Vagina (tissue), 2 donors: Measurements from ENCODE around the gene FBLN7. TPM values are rescaled to one million over a fixed set of nuclear protein-coding genes. Genes with fewer than 3 reads are reported as not detected.
"Not testable (repeated sequence)": the region's sequence is repeated elsewhere in the genome, so short reads cannot be mapped to it uniquely, and the experiment has no call there.

Source experiments
- DNase-seq, 2 donors: peaks; one replicate each; pipeline ENCODE4 v3.0.0-alpha.2; 2017; ENCODE audit errors: extremely low spot score in 2 of 2
- H3K27ac ChIP-seq: fragments of 200-600 bp; sonication (generic); one replicate; pipeline ENCODE4 v1.5.1; 2019
- H3K27me3 ChIP-seq: fragments of 200-600 bp; sonication (generic); one replicate; pipeline ENCODE4 v1.5.1; 2019
- H3K36me3 ChIP-seq, 2 donors: fragments of 200-600 bp; sonication (generic); one replicate each; pipeline ENCODE4 v1.5.1; 2017 to 2019
- H3K4me1 ChIP-seq: fragments of 200-600 bp; sonication (generic); one replicate; pipeline ENCODE4 v1.5.1; 2019
- H3K4me3 ChIP-seq, 2 donors: fragments of 200-600 bp; sonication (generic); 1 replicate in 1 of 2; 2 replicates in 1 of 2; pipeline ENCODE4 v1.5.1; 2016 to 2019
- H3K9me3 ChIP-seq: fragments of 200-600 bp; sonication (generic); one replicate; pipeline ENCODE4 v1.5.1; 2019
- POLR2A ChIP-seq, 2 donors: fragments of 450-650 bp; IDR thresholded peaks; one replicate each; pipeline ENCODE4 v1.6.1; 2017; ENCODE audit warnings: antibody characterized with exemption in 2 of 2, mild to moderate bottlenecking in 2 of 2, moderate library complexity in 2 of 2
- POLR2AphosphoS5 ChIP-seq, 2 donors: sonication (generic); formaldehyde crosslinking; IDR thresholded peaks; one replicate each; pipeline ENCODE4 v1.9.0; 2017; ENCODE audit warnings: antibody characterized with exemption in 2 of 2, mild to moderate bottlenecking in 2 of 2, low read depth in 1 of 2; ENCODE audit not compliant: insufficient read depth in 1 of 2
- intact Hi-C: fragments of 100-400 bp; cut with DNase I; formaldehyde crosslinking; loops from one replicate; pipeline ENCODE4 v1.15.1; 2023
- total RNA-seq: library from RNA; depleted of rRNA; stranded (reverse); fragments of >200 nt; gene quantifications from one replicate; pipeline ENCODE4 v1.2.3, GENCODE V29; 2016
- TF ChIP-seq, protein P1 (sequence below), 3 experiments: fragments of 450-650 bp in 2 of 3; fragments of 200-600 bp in 1 of 3; sonication (generic) in 1 of 3; IDR thresholded peaks; one replicate each; pipeline ENCODE4 v1.5.1; 2017 to 2019; ENCODE audit warnings: antibody characterized with exemption in 3 of 3, mild to moderate bottlenecking in 2 of 3, moderate library complexity in 2 of 3

Gene FBLN7
- total RNA-seq, 1 donor from 2014 or later, result 11.5 TPM

DNA sequence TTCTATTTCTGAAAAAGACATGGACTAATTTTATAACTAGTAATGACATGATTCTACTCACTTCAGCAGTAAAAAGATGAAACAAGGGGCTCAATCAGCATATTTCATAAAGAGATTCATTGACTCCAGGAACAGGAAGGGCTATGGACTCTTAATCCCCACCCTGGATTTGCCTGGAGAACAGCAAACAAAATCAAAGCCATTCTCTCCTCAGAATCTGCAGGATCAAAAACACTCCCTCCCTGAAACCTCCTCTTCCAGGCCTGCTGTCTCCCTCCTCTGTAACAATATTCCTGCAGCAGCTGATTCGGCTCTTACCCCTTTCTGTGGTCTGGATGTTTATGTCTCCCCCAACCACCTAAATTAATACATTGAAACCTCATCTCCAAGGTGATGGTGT, 59.7 kb downstream of the FBLN7 start:
- TF ChIP-seq POLR2AphosphoS5 (IDR thresholded peaks at IDR 0.05; ENCODE audit: insufficient read depth in 1 of 2, low read depth in 1 of 2), result no peak
- no peak for TF ChIP-seq POLR2A (IDR thresholded peaks at IDR 0.05)
- TF ChIP-seq, protein P1, sequence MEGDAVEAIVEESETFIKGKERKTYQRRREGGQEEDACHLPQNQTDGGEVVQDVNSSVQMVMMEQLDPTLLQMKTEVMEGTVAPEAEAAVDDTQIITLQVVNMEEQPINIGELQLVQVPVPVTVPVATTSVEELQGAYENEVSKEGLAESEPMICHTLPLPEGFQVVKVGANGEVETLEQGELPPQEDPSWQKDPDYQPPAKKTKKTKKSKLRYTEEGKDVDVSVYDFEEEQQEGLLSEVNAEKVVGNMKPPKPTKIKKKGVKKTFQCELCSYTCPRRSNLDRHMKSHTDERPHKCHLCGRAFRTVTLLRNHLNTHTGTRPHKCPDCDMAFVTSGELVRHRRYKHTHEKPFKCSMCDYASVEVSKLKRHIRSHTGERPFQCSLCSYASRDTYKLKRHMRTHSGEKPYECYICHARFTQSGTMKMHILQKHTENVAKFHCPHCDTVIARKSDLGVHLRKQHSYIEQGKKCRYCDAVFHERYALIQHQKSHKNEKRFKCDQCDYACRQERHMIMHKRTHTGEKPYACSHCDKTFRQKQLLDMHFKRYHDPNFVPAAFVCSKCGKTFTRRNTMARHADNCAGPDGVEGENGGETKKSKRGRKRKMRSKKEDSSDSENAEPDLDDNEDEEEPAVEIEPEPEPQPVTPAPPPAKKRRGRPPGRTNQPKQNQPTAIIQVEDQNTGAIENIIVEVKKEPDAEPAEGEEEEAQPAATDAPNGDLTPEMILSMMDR (IDR thresholded peaks at IDR 0.05), result no peak
- H3K36me3 ChIP-seq, result no peaks in the 10 kb centered on the region
- no peak for DNase-seq
- no peaks in the 10 kb centered on the region for H3K9me3 ChIP-seq
- H3K4me3 ChIP-seq, result no peak overlapping the region
- no peak overlapping the region for H3K27ac ChIP-seq
- H3K4me1 ChIP-seq, result no peaks in the 10 kb centered on the region
- intact Hi-C loops, result no loop called here
- H3K27me3 ChIP-seq, result no peaks in the 10 kb centered on the region

DNA sequence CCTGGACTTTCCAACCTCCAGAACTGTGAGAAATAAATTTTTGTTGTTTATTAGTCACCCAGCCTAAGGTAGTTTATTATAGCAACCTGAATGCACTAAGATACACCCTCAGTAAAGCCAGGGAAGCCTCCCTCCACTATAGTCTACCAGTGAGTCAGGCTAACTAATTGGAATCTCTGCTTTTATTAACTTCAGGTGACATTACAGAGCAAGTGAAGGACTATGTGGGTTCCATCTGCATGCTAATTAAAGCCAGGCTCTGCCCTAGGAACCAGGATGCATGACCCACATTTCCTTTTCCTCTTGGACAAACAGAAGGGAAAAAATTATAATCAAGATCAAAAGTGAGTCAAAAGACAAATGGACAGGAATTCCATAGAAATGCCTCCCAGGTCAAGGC, 60.6 kb downstream of the FBLN7 start:
- DNase-seq, result no peak
- TF ChIP-seq, protein P1 (IDR thresholded peaks at IDR 0.05), result no peak
- TF ChIP-seq POLR2AphosphoS5 (IDR thresholded peaks at IDR 0.05; ENCODE audit: insufficient read depth in 1 of 2, low read depth in 1 of 2) (no peak), POLR2A (IDR thresholded peaks at IDR 0.05) (no peak)
- intact Hi-C loops, result no loop called here
- Histone ChIP-seq H3K4me1 (no peaks in the 10 kb centered on the region), H3K36me3 (no peaks in the 10 kb centered on the region), H3K4me3 (no peak overlapping the region), H3K27me3 (no peaks in the 10 kb centered on the region), H3K27ac (no peak overlapping the region), H3K9me3 (no peaks in the 10 kb centered on the region)

DNA sequence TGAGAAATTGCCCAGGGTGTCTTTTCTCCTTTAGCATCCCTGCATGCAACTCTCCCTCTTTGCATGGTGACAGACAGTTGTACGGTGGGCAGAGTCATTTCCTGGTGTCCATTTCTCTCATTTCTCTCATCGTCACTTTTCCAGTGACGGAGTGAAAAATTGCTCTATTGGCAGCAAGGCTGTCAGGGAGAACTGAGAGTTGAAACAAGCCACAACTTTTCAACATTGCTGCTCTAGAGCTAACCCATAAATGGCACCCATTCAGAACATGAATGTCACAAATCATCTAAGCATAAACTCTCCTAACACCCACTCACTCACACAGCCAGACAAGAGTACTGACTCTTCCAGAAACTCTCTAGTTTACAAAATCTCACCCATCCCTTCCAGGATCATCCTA, 61.0 kb downstream of the FBLN7 start:
- TF ChIP-seq POLR2A (IDR thresholded peaks at IDR 0.05) (no peak), POLR2AphosphoS5 (IDR thresholded peaks at IDR 0.05; ENCODE audit: insufficient read depth in 1 of 2, low read depth in 1 of 2) (no peak)
- TF ChIP-seq, protein P1 (IDR thresholded peaks at IDR 0.05), result no peak
- Histone ChIP-seq H3K4me1 (no peaks in the 10 kb centered on the region), H3K27ac (no peak overlapping the region), H3K9me3 (no peaks in the 10 kb centered on the region), H3K36me3 (no peaks in the 10 kb centered on the region), H3K4me3 (no peak overlapping the region), H3K27me3 (no peaks in the 10 kb centered on the region)
- intact Hi-C loops, result no loop called here
- no peak for DNase-seq

GRCh38 chr2:112201696-112202430, 63.7 kb downstream of the FBLN7 start:
- no peaks in the 10 kb centered on the region for H3K36me3 ChIP-seq
- TF ChIP-seq POLR2AphosphoS5 (IDR thresholded peaks at IDR 0.05; ENCODE audit: insufficient read depth in 1 of 2, low read depth in 1 of 2) (no peak), POLR2A (IDR thresholded peaks at IDR 0.05) (no peak)
- TF ChIP-seq, protein P1 (IDR thresholded peaks at IDR 0.05), result no peak
- intact Hi-C loops, result no loop called here
- no peaks in the 10 kb centered on the region for H3K27me3 ChIP-seq
- H3K4me1 ChIP-seq, result no peaks in the 10 kb centered on the region
- no peaks in the 10 kb centered on the region for H3K9me3 ChIP-seq
- H3K4me3 ChIP-seq, result no peak overlapping the region
- no peak for DNase-seq
- H3K27ac ChIP-seq, result no peak overlapping the region

DNA sequence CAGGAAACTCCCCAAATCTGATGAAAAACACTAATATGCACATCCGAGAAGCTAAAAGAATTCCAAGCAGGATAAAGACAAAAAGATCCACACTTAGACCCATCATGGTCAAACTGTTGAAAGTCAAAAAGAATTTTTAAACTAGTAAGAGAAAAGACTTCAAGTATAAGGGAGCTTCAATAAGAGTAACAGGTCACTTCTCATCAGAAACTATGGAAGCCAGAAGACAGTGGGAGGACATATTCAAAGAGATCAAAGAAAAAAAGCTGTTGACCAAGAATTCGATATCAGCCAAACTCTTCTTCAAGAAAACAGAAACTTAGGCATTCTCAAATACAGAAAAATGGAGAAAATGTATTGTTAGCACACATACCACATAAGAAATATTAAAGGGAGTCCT, 66.2 kb downstream of the FBLN7 start:
- H3K27me3 ChIP-seq, result no peaks in the 10 kb centered on the region
- no peaks in the 10 kb centered on the region for H3K4me1 ChIP-seq
- H3K27ac ChIP-seq, result no peak overlapping the region
- H3K4me3 ChIP-seq, result no peak overlapping the region
- no peak for DNase-seq
- no peaks in the 10 kb centered on the region for H3K36me3 ChIP-seq
- intact Hi-C loops, result no loop called here
- H3K9me3 ChIP-seq, result no peaks in the 10 kb centered on the region
- TF ChIP-seq POLR2A (IDR thresholded peaks at IDR 0.05) (no peak), POLR2AphosphoS5 (IDR thresholded peaks at IDR 0.05; ENCODE audit: insufficient read depth in 1 of 2, low read depth in 1 of 2) (no peak)
- TF ChIP-seq, protein P1 (IDR thresholded peaks at IDR 0.05), result no peak

DNA sequence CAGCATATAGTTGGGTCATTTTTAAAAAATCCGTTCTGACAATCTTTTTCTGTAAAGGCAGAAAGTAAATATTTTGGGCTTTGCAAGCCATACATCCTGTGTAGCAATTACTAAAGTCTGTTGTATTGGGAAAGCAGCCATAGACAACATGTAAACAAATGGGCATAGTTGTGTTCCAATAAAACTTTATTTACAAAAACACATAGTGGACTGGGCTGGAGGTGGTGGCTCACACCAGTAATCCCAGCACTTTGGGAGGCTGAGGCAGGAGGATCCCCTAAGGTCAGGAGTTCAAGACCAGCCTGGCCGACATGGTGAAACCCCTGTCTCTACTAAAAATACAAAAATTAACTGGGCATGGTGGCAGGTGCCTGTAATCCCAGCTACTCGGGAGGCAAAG, 69.7 kb downstream of the FBLN7 start:
- H3K27ac ChIP-seq, H3K4me1 ChIP-seq, H3K9me3 ChIP-seq, H3K27me3 ChIP-seq, H3K4me3 ChIP-seq, intact Hi-C loops, DNase-seq, H3K36me3 ChIP-seq: not testable (repeated sequence)
